GM20000 (cell line): ENCODE data around the gene ZNF641.

Experiments
- DNase-seq: peaks from one replicate; pipeline ENCODE4 v3.0.0; 2012; ENCODE audit warnings: low spot score
- CTCF ChIP-seq: IDR thresholded peaks from 2 replicates; pipeline ENCODE4 v1.5.1; 2012; ENCODE audit warnings: mild to moderate bottlenecking, control low read depth; ENCODE audit errors: extremely low read depth, missing control alignments

ZNF641 gene

GRCh38 chr12:48350249-48351021 lies at the start of gene ZNF641:
TSS of gene ZNF641 (minus strand) at chr12:48350919. CDS start at chr12:48348090, 2,829 bp downstream.
- no peak for TF ChIP-seq CTCF
- peak; percentile 91 for DNase-seq

DNA sequence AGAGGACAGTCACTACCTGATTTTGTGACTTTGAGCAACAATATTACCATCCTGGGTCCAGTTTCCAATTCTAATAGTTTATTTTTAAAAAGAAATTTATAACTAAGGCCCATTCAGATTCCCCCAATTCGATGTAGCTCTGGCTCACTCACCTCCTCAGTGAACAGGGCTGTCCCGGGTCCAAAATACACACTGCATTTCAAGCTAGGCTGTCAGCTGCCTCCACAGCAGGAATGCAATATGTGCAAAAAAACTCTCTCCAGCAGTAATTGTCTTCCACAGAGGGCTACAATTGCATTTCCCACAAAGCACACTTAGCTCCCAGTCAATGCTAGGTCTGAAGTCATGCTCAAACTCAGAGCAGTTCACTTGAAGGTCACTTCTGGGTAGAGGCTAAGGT lies 39.3 kb upstream of the ZNF641 start:
- TF ChIP-seq CTCF: no peak

DNA sequence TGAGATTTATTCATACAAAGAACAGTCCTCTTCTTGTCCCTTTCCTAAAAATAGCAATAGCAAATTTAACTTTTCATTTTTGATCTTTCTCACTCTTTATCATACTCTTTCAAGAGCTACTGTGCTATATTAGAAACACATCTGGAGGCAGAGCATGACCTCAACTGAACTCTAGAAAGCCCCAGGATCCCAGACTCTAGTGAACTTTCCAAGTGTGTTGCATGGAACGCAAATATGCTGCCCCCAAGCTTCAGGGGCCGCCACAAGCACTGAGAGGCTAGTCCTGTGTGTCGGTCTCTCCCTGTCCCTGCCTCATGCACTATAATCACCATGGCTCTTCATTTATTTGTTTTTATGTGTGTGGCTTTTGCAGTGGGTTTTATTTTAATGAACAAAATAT lies 38.7 kb upstream of the ZNF641 start:
- no peak for DNase-seq
- TF ChIP-seq CTCF: no peak

More for the DNA sequence above, 39.3 kb upstream of the ZNF641 start:
- no peak for DNase-seq

DNA sequence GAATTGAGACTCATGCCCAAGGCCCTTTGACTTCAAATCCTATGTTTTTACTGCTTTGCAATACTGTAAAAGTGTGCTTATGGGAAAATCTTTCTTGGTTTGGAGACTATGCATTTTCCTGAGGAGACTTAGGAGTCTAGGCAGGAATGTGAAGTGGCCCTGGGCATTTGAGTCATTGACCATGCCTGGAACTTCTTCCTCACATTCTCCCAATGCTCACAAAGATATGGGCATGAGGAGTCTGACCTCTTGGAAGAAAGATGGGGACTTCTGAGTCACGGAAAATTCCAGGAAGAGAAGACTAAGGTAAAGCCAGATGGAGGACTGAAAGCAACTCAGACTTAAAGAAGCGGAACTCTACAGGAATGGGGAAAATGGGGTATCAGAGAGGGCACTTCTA lies 38.2 kb upstream of the ZNF641 start:
- no peak for DNase-seq
- no peak for TF ChIP-seq CTCF

GRCh38 chr12:48388460-48388859 lies 37.7 kb upstream of the ZNF641 start:
- no peak for DNase-seq
- TF ChIP-seq CTCF: no peak

DNA sequence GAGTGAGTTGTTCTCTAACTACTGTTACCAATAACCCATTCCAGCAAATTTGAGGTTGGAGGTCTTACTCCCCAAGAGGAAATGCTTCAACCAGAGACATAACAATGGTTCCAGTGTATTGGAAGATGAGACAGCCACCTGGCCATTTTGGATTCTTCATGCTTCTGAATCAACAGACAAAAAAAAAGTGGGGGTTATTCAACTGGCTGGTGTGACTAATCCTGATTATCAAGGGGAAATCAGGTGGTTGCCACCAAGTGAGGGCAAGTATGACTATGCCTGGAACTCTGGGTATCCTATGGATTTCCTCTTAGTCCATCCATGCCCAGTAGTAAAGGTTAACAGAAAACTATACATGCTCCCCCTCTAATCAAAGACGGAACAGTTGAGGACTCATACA lies 29.9 kb upstream of the ZNF641 start:
- TF ChIP-seq CTCF: no peak
- no peak for DNase-seq

GRCh38 chr12:48379794-48380193 lies 29.1 kb upstream of the ZNF641 start:
- TF ChIP-seq CTCF: no peak
- no peak for DNase-seq
